Lung (tissue), 12 donors: ENCODE measurements around the gene COL25A1. TPM values are rescaled to one million over a fixed set of nuclear protein-coding genes. Genes with fewer than 3 reads are reported as not detected.
A peak's percentile ranks its signal among the peaks of the same experiment; 100 is the strongest.

Source experiments
- ATAC-seq: fragments of 200-7000 bp; cut with Tn5 transposase; one replicate; pipeline ENCODE4 v1.9.1; 2020; ENCODE audit warnings: moderate number of reproducible peaks; ENCODE audit not compliant: insufficient read depth, low FRiP score
- DNase-seq, 3 donors: peaks; one replicate each; pipeline ENCODE4 v3.0.0-alpha.2; 2013 to 2017
- H3K27ac ChIP-seq, 2 donors: one replicate each; pipeline ENCODE4 v1.5.1; 2013; ENCODE audit warnings: mild to moderate bottlenecking in 2 of 2, moderate library complexity in 2 of 2, control low read depth in 1 of 2, inconsistent platforms in 1 of 2, low read depth in 1 of 2, low read length in 1 of 2
- H3K27me3 ChIP-seq, 3 donors: one replicate each; pipeline ENCODE4 v1.5.1; 2013; ENCODE audit warnings: low read length in 2 of 3; ENCODE audit not compliant: control insufficient read depth in 3 of 3, insufficient read depth in 3 of 3
- H3K36me3 ChIP-seq, 4 donors: one replicate each; pipeline ENCODE4 v1.5.1; 2013; ENCODE audit warnings: low read length in 4 of 4, mild to moderate bottlenecking in 1 of 4, moderate library complexity in 1 of 4; ENCODE audit not compliant: control insufficient read depth in 4 of 4, insufficient read depth in 4 of 4
- H3K4me1 ChIP-seq, 5 donors: one replicate each; pipeline ENCODE4 v1.5.1; 2013; ENCODE audit warnings: low read length in 5 of 5, mild to moderate bottlenecking in 2 of 5, moderate library complexity in 1 of 5; ENCODE audit not compliant: control insufficient read depth in 5 of 5, insufficient read depth in 5 of 5
- H3K4me3 ChIP-seq: one replicate; pipeline ENCODE4 v1.5.1; 2013; ENCODE audit warnings: mild to moderate bottlenecking, control low read depth, moderate library complexity
- H3K9ac ChIP-seq, 2 donors: one replicate each; pipeline ENCODE4 v1.5.1; 2013; ENCODE audit warnings: low read length in 2 of 2, control low read depth in 1 of 2; ENCODE audit not compliant: insufficient read depth in 1 of 2
- H3K9me3 ChIP-seq, 4 donors: one replicate each; pipeline ENCODE4 v1.5.1; 2013; ENCODE audit warnings: low read length in 3 of 4, mild to moderate bottlenecking in 1 of 4, moderate library complexity in 1 of 4; ENCODE audit not compliant: control insufficient read depth in 4 of 4, insufficient read depth in 3 of 4
- WGBS, 2 donors: extraction: QIAGEN DNeasy Blood & Tissue Kit; methylation state at CpG; one replicate each; pipeline ENCODE4 v1.1.7; 2013; 5-methylcytosine and 5-hydroxymethylcytosine counted together
- polyA plus RNA-seq, 2 donors: library from polyadenylated mRNA; stranded (reverse); fragments of 200-250 nt; gene quantifications; one replicate each; pipeline ENCODE4 v1.2.1, GENCODE V29; 2013
- total RNA-seq, 2 donors: library from RNA; depleted of rRNA in 1 of 2; stranded (reverse); fragments of >200 nt in 1 of 2; gene quantifications; one replicate each; pipeline ENCODE4 v1.2.1, GENCODE V29; 2014 to 2021
- TF ChIP-seq, protein P1 (sequence below): IDR thresholded peaks from 2 replicates; pipeline ENCODE4 v1.5.1; 2012; ENCODE audit warnings: mild to moderate bottlenecking; ENCODE audit errors: control extremely low read depth, extremely low read depth
- donor health status: control.
- donor health status: control.
- donor health status: Bipolar disorder and iron deficiency.
- donor health status: healthy.
- donor health status: DM: yes; HTN: yes; CAD: no.

The COL25A1 gene
- total and polyA plus RNA-seq, 4 donors, result 0.06 to 3.5 (median 1.8) TPM

DNA sequence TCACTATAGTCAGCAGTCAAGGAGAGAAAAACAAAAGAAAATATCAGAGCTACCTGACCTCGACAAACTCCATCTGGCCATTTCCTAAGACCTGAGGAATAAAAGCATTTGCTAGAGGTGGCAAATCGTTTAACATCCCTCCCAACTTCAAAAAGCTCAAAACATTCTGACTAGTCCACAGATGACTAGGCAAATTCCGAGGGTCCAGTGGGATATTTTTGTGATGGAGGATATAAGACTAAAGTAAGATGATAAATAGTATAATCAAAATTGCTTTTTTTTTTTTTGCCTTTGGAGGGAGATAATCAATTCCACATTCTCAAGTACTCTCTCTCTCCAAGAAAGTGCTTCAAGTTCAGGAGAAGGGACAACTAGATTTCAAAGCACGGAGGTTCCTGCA is 420.5 kb downstream of the COL25A1 start:
- Histone ChIP-seq H3K9ac (no peak overlapping the region), H3K36me3 (no peaks in the 10 kb centered on the region), H3K27me3 (peaks cover 0 to 4% (median 0%) of the 10 kb centered on the region in 3 donors), H3K4me1 (no peaks in the 10 kb centered on the region), H3K4me3 (no peak overlapping the region), H3K27ac (no peak overlapping the region), H3K9me3 (no peaks in the 10 kb centered on the region)
- no peak for DNase-seq
- no peak for ATAC-seq
- 86 to 91% methylated on average over 4 of the region's 4 CpGs for WGBS, 2 donors
- TF ChIP-seq, protein P1, sequence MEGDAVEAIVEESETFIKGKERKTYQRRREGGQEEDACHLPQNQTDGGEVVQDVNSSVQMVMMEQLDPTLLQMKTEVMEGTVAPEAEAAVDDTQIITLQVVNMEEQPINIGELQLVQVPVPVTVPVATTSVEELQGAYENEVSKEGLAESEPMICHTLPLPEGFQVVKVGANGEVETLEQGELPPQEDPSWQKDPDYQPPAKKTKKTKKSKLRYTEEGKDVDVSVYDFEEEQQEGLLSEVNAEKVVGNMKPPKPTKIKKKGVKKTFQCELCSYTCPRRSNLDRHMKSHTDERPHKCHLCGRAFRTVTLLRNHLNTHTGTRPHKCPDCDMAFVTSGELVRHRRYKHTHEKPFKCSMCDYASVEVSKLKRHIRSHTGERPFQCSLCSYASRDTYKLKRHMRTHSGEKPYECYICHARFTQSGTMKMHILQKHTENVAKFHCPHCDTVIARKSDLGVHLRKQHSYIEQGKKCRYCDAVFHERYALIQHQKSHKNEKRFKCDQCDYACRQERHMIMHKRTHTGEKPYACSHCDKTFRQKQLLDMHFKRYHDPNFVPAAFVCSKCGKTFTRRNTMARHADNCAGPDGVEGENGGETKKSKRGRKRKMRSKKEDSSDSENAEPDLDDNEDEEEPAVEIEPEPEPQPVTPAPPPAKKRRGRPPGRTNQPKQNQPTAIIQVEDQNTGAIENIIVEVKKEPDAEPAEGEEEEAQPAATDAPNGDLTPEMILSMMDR, result no peak

DNA sequence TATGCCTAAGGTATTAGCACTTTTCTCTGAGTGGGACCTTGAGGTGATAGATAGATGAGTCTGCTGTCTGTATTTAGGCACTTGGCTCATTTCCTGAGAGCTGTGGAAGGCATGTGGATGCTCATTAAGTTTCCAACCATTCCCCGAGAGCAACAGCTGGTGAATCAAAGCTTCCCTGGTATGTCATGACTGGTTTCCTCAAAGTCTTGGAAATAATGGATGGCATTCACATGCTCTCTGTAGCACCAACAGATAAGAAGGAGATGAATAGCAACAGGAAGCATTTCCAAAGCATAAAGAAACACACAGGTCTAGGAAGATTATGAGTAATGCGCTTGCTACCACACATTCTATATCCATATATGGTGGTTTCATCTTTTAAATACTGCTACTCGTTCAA is 421.3 kb downstream of the COL25A1 start:
- no peak overlapping the region for H3K4me3 ChIP-seq
- TF ChIP-seq, protein P1, result no peak
- no peak overlapping the region for H3K9ac ChIP-seq
- peak in 1 of 3 donors; percentile 35 for DNase-seq
- H3K27me3 ChIP-seq, result peaks cover 0 to 4% (median 0%) of the 10 kb centered on the region in 3 donors
- H3K27ac ChIP-seq, result no peak overlapping the region
- H3K9me3 ChIP-seq, result no peaks in the 10 kb centered on the region
- no peak for ATAC-seq
- no peaks in the 10 kb centered on the region for H3K4me1 ChIP-seq
- H3K36me3 ChIP-seq, result no peaks in the 10 kb centered on the region
- WGBS, 2 donors, result 67% methylated on average over 3 of the region's 3 CpGs

DNA sequence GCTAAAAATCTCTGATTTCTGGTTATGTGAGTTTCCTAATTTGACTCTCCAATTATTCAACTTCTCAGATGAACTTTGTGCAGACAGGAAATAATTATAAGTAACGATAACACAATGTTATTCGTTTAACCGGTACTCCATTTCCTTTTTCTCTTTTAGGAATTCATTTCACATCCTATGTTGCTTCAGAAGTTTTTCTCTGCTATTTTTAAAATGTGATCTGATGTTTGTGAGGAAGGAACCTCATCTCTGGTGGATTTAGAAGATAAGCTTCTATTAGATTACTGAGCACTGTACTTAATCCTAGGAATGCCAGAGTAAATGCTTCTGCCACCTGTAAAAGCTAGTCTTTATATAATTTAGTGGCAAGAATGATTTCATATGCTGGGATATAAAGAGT is 423.7 kb downstream of the COL25A1 start:
- no peak for DNase-seq
- WGBS, 2 donors, result 19 to 40% methylated on average over 3 of the region's 3 CpGs
- no peaks in the 10 kb centered on the region for H3K9me3 ChIP-seq

DNA sequence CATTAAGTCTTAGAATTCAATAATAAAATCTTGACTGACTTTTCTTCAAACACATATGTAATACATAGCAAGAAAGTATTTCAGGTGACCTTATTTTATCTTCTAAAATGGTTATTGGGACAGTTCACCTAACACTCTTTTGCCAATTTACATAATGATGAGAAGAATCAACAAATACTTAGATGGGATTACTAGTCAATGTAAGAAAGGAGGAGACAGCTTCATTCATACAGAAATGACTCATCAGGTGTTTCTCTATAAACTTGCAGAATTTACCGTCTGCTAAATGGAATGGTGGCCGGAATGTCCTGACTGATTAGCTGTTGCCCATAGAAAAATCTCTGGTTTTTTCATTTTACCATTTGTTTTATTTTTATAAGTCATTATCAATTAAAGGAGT is 424.6 kb downstream of the COL25A1 start:
- DNase-seq (no peak), ATAC-seq (no peak)
- Histone ChIP-seq H3K27ac (no peak overlapping the region), H3K27me3 (peaks cover 0 to 4% (median 0%) of the 10 kb centered on the region in 3 donors), H3K4me3 (no peak overlapping the region), H3K9me3 (no peaks in the 10 kb centered on the region), H3K36me3 (no peaks in the 10 kb centered on the region), H3K9ac (no peak overlapping the region), H3K4me1 (no peaks in the 10 kb centered on the region)
- WGBS, 2 donors, result 91 to 93% methylated on average over 2 of the region's 2 CpGs
- TF ChIP-seq, protein P1, result no peak

More for the DNA sequence above, 423.7 kb downstream of the COL25A1 start:
- TF ChIP-seq, protein P1, result no peak
- Histone ChIP-seq H3K9ac (no peak overlapping the region), H3K27me3 (peaks cover 0 to 4% (median 0%) of the 10 kb centered on the region in 3 donors), H3K4me3 (no peak overlapping the region), H3K27ac (no peak overlapping the region), H3K4me1 (no peaks in the 10 kb centered on the region), H3K36me3 (no peaks in the 10 kb centered on the region)
- ATAC-seq, result no peak
